ENCODE results near the gene NEU4. TPM values are rescaled to one million over a fixed set of nuclear protein-coding genes. Genes with fewer than 3 reads are reported as not detected.
"Not testable (repeated sequence)": the region's sequence is repeated elsewhere in the genome, so short reads cannot be mapped to it uniquely, and the experiment has no call there.

NEU4 gene
- total RNA-seq, 3 donors from 2014 or later: 41.4 to 72.5 (median 71.0) TPM

DNA sequence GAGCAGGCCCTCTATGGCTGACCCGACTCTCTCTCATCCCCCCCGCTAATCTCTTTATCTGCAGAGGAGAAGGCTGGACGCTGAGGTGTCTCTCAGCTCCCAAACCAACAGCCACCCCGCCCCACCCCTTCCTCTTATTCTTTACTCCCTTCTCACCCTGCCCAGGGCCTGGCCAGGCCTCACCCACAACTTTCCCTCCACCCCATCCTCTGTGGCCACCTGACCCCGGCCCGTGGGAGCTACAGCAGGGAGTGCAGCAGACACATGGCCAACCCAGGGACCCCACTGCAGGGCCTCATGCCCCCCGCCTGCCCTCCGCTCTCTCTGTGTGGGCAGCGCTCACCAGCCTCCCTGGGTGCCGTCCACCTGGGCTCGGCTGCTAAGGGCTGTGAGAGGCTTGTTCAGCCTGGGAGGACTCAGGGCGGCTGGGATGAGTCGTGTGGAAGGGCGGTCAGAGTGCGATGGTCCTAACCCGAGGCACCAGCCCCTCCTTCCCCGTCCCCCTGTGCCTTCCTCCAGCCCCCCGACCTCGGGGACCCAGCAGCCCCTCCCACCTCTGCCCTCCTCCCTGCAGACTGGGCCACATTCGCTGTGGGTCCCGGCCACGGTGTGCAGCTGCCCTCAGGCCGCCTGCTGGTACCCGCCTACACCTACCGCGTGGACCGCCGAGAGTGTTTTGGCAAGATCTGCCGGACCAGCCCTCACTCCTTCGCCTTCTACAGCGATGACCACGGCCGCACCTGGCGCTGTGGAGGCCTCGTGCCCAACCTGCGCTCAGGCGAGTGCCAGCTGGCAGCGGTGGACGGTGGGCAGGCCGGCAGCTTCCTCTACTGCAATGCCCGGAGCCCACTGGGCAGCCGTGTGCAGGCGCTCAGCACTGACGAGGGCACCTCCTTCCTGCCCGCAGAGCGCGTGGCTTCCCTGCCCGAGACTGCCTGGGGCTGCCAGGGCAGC is 6.8 kb downstream of the NEU4 start:
- Histone ChIP-seq H3K4me3 (no peak overlapping the region), H3K9me3 (no peaks in the 10 kb centered on the region), H3K4me1 (ENCODE audit: low read depth) (peaks cover 15% of the 10 kb centered on the region), H3K36me3 (ENCODE audit: low read depth) (no peaks in the 10 kb centered on the region)
- TF ChIP-seq, protein P1, sequence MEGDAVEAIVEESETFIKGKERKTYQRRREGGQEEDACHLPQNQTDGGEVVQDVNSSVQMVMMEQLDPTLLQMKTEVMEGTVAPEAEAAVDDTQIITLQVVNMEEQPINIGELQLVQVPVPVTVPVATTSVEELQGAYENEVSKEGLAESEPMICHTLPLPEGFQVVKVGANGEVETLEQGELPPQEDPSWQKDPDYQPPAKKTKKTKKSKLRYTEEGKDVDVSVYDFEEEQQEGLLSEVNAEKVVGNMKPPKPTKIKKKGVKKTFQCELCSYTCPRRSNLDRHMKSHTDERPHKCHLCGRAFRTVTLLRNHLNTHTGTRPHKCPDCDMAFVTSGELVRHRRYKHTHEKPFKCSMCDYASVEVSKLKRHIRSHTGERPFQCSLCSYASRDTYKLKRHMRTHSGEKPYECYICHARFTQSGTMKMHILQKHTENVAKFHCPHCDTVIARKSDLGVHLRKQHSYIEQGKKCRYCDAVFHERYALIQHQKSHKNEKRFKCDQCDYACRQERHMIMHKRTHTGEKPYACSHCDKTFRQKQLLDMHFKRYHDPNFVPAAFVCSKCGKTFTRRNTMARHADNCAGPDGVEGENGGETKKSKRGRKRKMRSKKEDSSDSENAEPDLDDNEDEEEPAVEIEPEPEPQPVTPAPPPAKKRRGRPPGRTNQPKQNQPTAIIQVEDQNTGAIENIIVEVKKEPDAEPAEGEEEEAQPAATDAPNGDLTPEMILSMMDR (IDR thresholded peaks at IDR 0.05): no peak
- DNase-seq (peak in 2 of 3 donors; percentile 4 to 37), ATAC-seq (no peak)
- intact Hi-C loops (cut with DNase I, micrococcal nuclease): no loop called here

DNA sequence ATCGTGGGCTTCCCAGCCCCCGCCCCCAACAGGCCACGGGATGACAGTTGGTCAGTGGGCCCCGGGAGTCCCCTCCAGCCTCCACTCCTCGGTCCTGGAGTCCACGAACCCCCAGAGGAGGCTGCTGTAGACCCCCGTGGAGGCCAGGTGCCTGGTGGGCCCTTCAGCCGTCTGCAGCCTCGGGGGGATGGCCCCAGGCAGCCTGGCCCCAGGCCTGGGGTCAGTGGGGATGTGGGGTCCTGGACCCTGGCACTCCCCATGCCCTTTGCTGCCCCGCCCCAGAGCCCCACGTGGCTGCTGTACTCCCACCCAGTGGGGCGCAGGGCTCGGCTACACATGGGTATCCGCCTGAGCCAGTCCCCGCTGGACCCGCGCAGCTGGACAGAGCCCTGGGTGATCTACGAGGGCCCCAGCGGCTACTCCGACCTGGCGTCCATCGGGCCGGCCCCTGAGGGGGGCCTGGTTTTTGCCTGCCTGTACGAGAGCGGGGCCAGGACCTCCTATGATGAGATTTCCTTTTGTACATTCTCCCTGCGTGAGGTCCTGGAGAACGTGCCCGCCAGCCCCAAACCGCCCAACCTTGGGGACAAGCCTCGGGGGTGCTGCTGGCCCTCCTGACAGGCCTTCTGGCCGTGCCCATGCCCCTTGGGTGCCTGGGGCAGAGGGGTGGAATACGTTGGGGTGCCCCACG is 7.6 kb downstream of the NEU4 start:
- TF ChIP-seq, protein P1 (IDR thresholded peaks at IDR 0.05): no peak
- DNase-seq: peak in 2 of 3 donors; percentile 11 to 32
- peaks cover 15% of the 10 kb centered on the region for H3K4me1 ChIP-seq (ENCODE audit: low read depth)

DNA sequence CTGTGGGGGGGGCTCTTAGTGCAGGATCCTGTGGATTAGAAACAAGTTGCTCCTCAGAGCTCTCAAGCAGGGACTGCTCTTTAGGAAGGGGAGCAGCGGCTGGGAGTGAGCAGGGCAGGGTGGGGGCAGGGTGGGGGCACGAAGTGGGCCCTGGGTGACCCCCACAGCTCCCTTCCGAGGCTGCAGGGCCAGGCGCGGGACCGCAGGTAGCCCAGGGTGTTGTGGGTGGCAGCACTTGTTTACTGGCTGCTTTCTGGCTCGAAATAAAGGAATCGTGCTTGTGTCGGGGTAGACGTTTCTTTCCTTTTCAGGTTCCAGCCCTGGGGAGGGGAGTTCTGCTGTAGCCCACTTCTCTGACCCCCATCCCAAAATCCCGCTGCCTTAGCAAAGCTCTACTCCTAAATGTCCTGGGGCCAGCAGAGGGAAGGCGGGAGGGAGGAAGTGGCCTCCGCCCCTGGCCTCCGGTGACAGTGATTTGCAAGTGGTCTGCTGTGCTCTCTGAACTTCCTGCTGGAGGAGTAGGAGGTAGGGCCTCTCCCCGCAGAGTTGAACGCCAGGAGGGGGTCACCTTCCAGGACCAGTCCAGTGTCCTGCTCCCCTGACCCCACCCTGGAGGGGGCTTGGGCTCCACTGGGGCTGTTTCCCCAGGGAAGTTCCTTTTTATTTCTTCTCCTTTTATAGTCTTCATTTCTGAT is 8.3 kb downstream of the NEU4 start:
- Histone ChIP-seq H3K4me3 (no peak overlapping the region), H3K36me3 (ENCODE audit: low read depth) (no peaks in the 10 kb centered on the region), H3K9me3 (no peaks in the 10 kb centered on the region), H3K4me1 (ENCODE audit: low read depth) (peaks cover 15% of the 10 kb centered on the region)
- DNase-seq (peak in 2 of 3 donors; percentile 31 to 56), ATAC-seq (peak; percentile 24)
- TF ChIP-seq, protein P1 (IDR thresholded peaks at IDR 0.05): no peak
- intact Hi-C loops (cut with DNase I, micrococcal nuclease): no loop called here

More for the DNA sequence above, 7.6 kb downstream of the NEU4 start:
- no peak overlapping the region for H3K4me3 ChIP-seq
- no peaks in the 10 kb centered on the region for H3K9me3 ChIP-seq
- intact Hi-C loops (cut with DNase I, micrococcal nuclease): no loop called here
- no peak for ATAC-seq
- no peaks in the 10 kb centered on the region for H3K36me3 ChIP-seq (ENCODE audit: low read depth)

DNA sequence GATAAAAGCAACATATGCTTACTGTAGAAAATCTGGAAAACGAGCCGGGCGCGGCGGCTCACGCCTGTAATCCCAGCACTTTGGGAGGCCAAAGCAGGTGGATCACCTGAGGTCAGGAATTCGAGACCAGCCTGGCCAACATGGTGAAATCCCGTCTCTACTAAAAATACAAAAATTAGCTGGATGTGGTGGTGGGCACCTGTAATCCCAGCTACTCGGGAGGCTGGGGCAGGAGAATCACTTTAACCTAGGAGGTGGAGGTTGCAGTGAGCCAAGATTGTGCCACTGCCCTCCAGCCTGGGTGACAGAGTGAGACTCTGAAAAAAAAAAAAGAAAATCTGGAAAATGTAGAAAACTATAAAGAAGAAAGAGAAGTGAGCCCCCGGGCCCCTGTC is 8.8 kb downstream of the NEU4 start:
- H3K36me3 ChIP-seq (ENCODE audit: low read depth); intact Hi-C loops (cut with DNase I, micrococcal nuclease); H3K9me3 ChIP-seq; H3K4me3 ChIP-seq; ATAC-seq: not testable (repeated sequence)
- H3K4me1 ChIP-seq (ENCODE audit: low read depth): peaks cover 15% of the 10 kb centered on the region
- DNase-seq: peak in 1 of 3 donors; percentile 14

DNA sequence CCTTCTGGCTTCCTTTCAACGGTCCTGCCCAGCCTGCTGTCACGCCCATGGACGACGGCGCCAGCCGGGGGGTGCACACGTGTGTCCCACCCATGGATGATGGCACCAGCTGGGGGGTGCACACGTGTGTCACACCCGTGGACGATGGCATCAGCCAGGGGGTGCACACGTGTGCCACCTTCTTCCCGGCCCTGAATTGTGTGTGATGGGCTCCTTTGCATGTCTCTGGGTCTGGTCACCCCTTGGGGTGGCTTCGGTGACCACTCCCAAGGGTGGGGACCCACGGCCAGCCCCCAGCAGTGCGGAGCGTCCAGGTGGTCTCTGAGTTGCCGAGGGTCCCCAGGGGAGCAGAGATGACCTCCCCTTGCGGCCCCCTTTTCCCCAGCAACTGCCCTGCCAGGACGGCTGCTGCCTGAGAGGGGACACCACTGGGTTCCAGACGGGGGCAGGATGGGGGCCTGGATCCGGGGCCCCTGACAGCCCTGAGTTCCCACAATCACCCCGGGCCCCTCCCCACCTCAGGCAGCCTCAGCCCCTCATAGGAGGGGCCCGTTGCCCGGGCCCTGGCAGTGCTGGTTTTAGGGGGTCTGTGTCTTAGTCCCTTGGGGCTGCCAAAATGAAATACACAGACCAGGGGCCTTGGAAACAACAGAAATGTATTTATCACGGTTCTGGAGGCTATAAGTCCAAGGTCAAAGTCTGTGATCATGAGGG is 9.4 kb downstream of the NEU4 start:
- peak in 2 of 3 donors; percentile 29 to 51 for DNase-seq

More for the DNA sequence above, 9.4 kb downstream of the NEU4 start:
- Histone ChIP-seq H3K4me3 (no peak overlapping the region), H3K36me3 (ENCODE audit: low read depth) (no peaks in the 10 kb centered on the region), H3K4me1 (ENCODE audit: low read depth) (peaks cover 15% of the 10 kb centered on the region), H3K9me3 (no peaks in the 10 kb centered on the region)
- intact Hi-C loops (cut with DNase I, micrococcal nuclease): no loop called here
- peak; percentile 2 for ATAC-seq
- TF ChIP-seq, protein P1 (IDR thresholded peaks at IDR 0.05): no peak
